ENCODE data around the gene SMARCAD1. TPM values are rescaled to one million over a fixed set of nuclear protein-coding genes. Genes with fewer than 3 reads are reported as not detected.

The SMARCAD1 gene
- total and polyA plus RNA-seq, 2 experiments from 2014 or later = 14.7 to 58.1 TPM

DNA sequence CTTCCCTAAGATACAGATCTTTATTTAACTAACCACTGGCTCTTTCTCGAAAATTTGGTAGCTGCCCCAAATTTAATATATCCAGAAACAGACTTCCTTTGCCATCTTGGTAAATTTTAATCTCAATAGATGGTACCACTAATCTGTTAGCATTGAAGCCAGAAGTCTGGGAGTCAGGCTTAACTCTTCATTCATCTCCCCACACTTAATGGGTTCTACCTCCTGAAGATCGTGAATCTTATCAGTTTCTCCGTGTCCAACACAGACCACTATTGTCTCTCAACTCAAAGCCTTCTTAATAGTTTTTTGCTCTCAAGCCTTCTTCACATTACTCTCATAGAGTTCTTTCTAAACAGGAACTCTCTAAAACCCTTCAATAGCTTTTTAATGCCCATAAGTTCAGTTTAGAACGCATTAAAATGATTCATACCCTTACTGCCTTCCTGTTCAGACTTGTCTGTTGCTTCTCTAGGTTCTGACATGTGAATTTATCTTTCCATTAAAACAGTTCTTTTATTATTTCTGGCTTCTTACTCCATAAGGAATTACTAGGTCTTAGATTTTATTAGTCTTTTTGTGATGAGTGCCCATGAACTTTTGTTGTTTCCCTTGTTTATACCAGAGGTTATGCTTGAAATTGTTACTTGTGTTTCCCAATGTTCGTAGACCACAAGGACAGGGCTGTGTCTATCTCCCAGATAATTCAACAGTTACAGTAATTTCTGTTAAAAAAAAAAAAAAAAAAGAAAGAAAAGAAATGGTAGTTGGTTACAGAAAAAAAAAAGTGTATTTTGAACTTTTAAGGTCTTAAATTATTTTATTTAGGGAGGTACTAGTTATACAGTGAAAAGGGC, 54.7 kb downstream of the SMARCAD1 start:
- no peaks in the 10 kb centered on the region for H3K4me1 ChIP-seq (ENCODE audit: insufficient read depth)
- no peak overlapping the region for H3K4me3 ChIP-seq
- no peaks in the 10 kb centered on the region for H3K9me2 ChIP-seq (replicated peaks; ENCODE audit: insufficient read depth)
- TF ChIP-seq EZH2 (IDR thresholded peaks at IDR 0.05; ENCODE audit: borderline replicate concordance) (no peak), EZH2phosphoT487 (IDR thresholded peaks at IDR 0.05; ENCODE audit: low read depth, severe bottlenecking, unreplicated experiment) (no peak), CTCF (IDR thresholded peaks at IDR 0.05; ENCODE audit: poor library complexity) (no peak)
- no peaks in the 10 kb centered on the region for H3K79me2 ChIP-seq
- no peaks in the 10 kb centered on the region for H3K36me3 ChIP-seq (replicated peaks; ENCODE audit: insufficient read depth, low read depth)
- DNase-seq (ENCODE audit: low spot score) = no peak
- no peak overlapping the region for H3K4me2 ChIP-seq
- H4K20me1 ChIP-seq (ENCODE audit: insufficient read depth, poor library complexity, severe bottlenecking) = no peaks in the 10 kb centered on the region
- 59% methylated on average over 5 of the region's 5 CpGs for WGBS (ENCODE audit: low lambda C conversion rate, missing lambda C conversion rate)
- no peak overlapping the region for H2AFZ ChIP-seq
- H3K27me3 ChIP-seq = no peaks in the 10 kb centered on the region
- H3K27ac ChIP-seq = no peak overlapping the region
- no peaks in the 10 kb centered on the region for H3K9me3 ChIP-seq (ENCODE audit: low read depth)

- Histone ChIP-seq H3K27me3 (no peaks in the 10 kb centered on the region), H3K79me2 (no peaks in the 10 kb centered on the region), H3K4me3 (no peak overlapping the region), H3K27ac (no peak overlapping the region), H3K36me3 (replicated peaks; ENCODE audit: insufficient read depth, low read depth) (no peaks in the 10 kb centered on the region), H4K20me1 (ENCODE audit: insufficient read depth, poor library complexity, severe bottlenecking) (no peaks in the 10 kb centered on the region), H3K4me1 (ENCODE audit: insufficient read depth) (no peaks in the 10 kb centered on the region), H3K4me2 (no peak overlapping the region), H2AFZ (no peak overlapping the region), H3K9me3 (ENCODE audit: low read depth) (no peaks in the 10 kb centered on the region), H3K9me2 (replicated peaks; ENCODE audit: insufficient read depth) (no peaks in the 10 kb centered on the region)
- no peak for TF ChIP-seq CTCF (IDR thresholded peaks at IDR 0.05; ENCODE audit: poor library complexity)
- TF ChIP-seq EZH2 (IDR thresholded peaks at IDR 0.05; ENCODE audit: borderline replicate concordance) = no peak
- TF ChIP-seq EZH2phosphoT487 (IDR thresholded peaks at IDR 0.05; ENCODE audit: low read depth, severe bottlenecking, unreplicated experiment) = no peak
- no peak for DNase-seq (ENCODE audit: low spot score)
- 97% methylated on average over 4 of the region's 4 CpGs for WGBS (ENCODE audit: low lambda C conversion rate, missing lambda C conversion rate)
Measured at GRCh38 chr4:94267037-94267436, 59.4 kb downstream of the SMARCAD1 start.

GRCh38 chr4:94271248-94271647, 63.6 kb downstream of the SMARCAD1 start:
- WGBS (ENCODE audit: low lambda C conversion rate, missing lambda C conversion rate) = 81% methylated on average over 2 of the region's 2 CpGs
- no peaks in the 10 kb centered on the region for H3K9me3 ChIP-seq (ENCODE audit: low read depth)
- no peak for TF ChIP-seq EZH2 (IDR thresholded peaks at IDR 0.05; ENCODE audit: borderline replicate concordance)
- no peak for TF ChIP-seq EZH2phosphoT487 (IDR thresholded peaks at IDR 0.05; ENCODE audit: low read depth, severe bottlenecking, unreplicated experiment)
- TF ChIP-seq CTCF (IDR thresholded peaks at IDR 0.05; ENCODE audit: poor library complexity) = no peak

More at GRCh38 chr4:94271248-94271647, 63.6 kb downstream of the SMARCAD1 start:
- no peak overlapping the region for H3K4me2 ChIP-seq
- no peak overlapping the region for H2AFZ ChIP-seq
- no peaks in the 10 kb centered on the region for H3K4me1 ChIP-seq (ENCODE audit: insufficient read depth)
- H3K4me3 ChIP-seq = no peak overlapping the region
- no peaks in the 10 kb centered on the region for H3K27me3 ChIP-seq
- no peak for DNase-seq (ENCODE audit: low spot score)
- H3K36me3 ChIP-seq (replicated peaks; ENCODE audit: insufficient read depth, low read depth) = no peaks in the 10 kb centered on the region
- no peaks in the 10 kb centered on the region for H3K79me2 ChIP-seq
- no peaks in the 10 kb centered on the region for H3K9me2 ChIP-seq (replicated peaks; ENCODE audit: insufficient read depth)
- H4K20me1 ChIP-seq (ENCODE audit: insufficient read depth, poor library complexity, severe bottlenecking) = no peaks in the 10 kb centered on the region
- H3K27ac ChIP-seq = no peak overlapping the region
